Stimulated activated CD8-positive, alpha-beta memory T cell treated with anti-CD3 and anti-CD28 coated beads, Interleukin-7, amount 100 ng/mL, for 48 hours (primary cell): ENCODE measurements around the gene TMEM150B.
A peak's percentile ranks its signal among the peaks of the same experiment; 100 is the strongest.

Experiments used
- DNase-seq, 2 donors: peaks; one replicate each; pipeline ENCODE4 v3.0.0-alpha.2; 2020; ENCODE audit warnings: low read depth in 1 of 2; ENCODE audit errors: extremely low read depth in 1 of 2

The TMEM150B gene

GRCh38 chr19:55279770-55280643 lies 45.1 kb downstream of the TMEM150B start, which contains the start of gene HSPBP1:
TSS of gene HSPBP1 (minus strand) at chr19:55280110. CDS start at chr19:55279608, 502 bp downstream.
- peak; percentile 95 to 97 for DNase-seq

- no peak for DNase-seq
Observed at GRCh38 chr19:55279340-55279739, 45.8 kb downstream of the TMEM150B start.

GRCh38 chr19:55278391-55279135 lies 46.6 kb downstream of the TMEM150B start:
- DNase-seq = no peak

DNA sequence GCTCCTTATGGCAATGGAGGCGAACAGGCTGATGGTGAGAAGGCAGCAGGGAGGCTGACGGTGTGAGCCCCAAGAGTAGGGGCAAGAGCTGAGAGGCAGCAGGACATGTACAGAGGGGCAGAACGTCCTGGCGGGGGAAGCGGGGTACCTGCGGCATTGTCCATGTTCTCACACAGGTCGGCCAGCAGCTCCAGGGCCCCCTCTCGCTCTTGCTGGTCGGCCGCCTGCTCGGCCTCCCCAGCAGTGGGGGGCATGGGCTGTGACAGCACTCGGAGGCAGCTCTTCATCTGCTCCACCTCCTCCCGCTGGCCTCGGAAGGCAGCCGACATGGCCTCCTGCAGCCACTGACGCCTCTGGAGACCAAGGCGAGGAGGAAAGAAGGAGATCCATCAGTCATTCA lies 47.6 kb downstream of the TMEM150B start:
- DNase-seq = no peak

DNA sequence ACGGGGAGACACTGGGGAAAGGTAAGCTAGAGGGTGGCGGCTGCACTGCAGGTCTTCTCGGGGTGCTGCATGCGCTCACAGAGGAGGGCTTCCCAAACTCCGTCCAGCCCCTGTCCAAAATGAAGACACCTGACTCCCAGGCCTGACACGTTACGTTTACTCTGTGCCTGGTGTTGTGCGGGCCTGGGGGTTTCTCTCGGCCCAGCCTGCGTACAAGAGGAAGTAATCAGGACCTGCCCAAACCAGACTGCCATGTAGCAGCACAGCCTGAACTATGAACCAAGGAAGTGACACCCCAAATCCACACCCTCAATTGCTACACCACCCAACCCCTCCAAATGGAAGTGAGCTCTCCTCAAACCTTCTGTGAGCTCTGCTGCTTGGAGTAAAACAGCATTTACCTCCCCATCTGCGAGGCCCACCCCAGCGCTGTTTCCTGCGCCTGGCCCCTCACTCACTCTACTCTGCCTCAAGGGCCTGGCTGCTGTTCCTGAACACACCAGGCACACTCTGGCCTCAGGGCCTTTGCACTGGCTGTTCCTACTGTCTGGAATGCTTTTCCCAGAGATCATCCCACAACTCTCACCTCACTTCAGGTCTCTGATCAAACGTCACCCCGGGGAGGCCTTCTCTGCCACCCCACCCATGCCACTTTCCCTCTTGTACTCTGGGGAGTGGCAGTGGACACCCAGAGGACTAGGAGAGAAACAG lies 48.3 kb downstream of the TMEM150B start:
- no peak for DNase-seq

GRCh38 chr19:55275851-55276719 lies 49.1 kb downstream of the TMEM150B start:
- no peak for DNase-seq

DNA sequence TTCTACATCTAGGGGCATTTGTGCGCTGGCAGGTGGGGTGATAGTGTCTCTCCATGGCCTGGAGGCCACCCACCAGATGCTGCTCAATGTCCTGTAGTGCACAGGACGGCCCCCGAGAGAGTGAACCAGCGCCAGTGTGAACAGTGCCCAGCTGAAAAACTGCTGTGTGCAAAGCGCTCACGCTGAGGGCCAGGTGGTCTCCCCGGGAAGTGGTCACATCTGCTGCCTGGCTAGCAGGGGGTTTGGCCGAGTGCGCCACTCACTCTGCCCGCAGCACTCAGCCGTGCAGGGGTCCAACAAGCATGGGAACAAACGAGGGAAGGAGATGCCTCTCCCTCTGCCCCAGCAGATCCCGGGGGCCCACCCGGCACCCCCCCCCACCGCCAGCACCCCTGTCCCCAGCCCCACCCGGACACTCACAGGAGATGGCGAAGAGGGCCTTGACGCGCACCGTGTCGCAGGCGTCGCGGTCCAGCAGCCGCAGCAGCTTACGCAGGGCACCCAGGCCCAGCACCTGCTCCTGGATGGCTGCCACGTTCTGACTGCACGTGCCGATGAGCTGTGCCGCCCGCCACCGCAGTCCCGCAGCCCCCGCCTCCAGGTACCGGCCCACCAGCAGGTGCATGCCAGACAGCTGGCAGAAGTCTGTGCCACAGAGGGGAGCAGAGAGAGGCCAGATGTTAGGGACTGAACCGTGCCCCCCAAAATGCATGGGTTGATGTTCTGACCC lies 51.0 kb downstream of the TMEM150B start:
- DNase-seq = no peak

- DNase-seq = no peak
Observed at GRCh38 chr19:55272142-55272541, 53.0 kb downstream of the TMEM150B start.

- DNase-seq = no peak
Observed at GRCh38 chr19:55270172-55270942, 54.8 kb downstream of the TMEM150B start.

DNA sequence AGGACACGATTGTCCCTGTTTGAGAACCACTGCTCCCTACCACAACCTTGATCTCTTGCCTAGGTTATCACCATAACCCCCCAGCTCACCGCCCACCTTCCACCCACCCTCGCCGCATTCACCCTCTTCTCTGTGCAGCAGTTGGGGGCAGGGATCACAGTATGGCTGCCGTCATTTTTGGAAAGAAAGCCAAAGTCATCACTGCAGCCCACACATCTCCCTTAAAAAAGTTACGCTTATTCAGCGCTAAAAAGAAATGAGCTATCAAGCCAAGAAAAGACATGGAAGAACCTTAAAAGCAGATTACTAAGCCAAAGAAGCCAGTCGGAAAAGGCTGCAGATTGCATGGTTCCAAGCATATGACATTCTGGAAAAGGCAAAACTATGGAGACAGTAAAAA lies 55.8 kb downstream of the TMEM150B start:
- no peak for DNase-seq

DNA sequence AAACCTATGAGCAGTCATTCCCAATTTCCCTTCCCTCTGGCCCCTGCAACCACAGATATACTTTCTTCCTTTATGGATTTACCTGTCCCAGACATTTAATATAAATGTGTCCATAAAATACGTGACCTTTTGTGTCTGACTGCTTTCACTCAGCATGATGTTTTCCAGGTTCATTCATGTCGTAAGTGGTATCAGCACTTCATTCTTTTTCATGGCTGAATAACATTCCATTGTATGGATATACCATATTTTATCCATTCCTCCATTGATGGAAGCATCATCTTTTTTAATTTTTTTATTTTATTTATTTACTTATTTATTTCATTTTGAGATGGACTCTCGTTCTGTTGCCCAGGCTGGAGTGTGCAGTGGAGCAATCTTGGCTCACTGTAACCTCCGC lies 58.3 kb downstream of the TMEM150B start:
- DNase-seq = no peak

DNA sequence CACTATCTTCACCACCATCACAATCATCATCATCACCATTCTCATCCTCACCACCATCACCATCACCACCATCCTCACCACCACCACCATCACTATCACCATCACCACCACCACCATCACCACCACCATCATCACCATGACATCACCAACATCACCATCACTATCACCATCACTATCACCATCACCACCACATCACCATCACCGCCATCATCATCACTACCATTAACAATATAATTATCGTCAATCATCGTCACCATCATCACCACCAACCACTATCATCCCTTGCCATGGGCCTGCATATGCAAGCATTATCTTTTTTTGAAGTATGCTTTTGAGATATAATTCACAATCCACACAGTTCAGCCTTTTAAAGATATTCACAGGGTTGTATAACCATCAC lies 58.7 kb downstream of the TMEM150B start:
- DNase-seq = no peak

- DNase-seq = no peak
Observed at GRCh38 chr19:55265723-55266386, 59.3 kb downstream of the TMEM150B start.

- no peak for DNase-seq
Observed at GRCh38 chr19:55265173-55265572, 60.0 kb downstream of the TMEM150B start.

DNA sequence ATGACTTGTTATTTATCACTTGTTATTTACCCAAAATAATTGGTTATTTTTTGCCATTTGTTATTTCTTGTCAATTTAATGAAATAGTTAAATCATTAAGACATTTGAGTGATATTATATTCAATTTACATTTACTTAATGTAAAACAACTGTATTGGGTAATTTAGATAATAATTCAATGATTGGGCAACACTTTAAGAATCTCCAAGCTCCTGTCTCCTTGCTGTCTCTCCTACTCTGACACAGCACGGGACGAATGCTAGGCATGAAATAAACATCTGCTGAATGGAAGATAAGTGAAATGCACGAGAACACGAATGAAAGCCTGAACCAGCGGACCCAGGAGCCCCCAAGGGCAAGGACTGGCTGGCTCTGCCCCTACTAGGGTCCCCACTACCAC lies 60.6 kb downstream of the TMEM150B start:
- no peak for DNase-seq
